Hematopoietic multipotent progenitor cell (in vitro differentiated cells): ENCODE data around the gene TRIP11. TPM values are rescaled to one million over a fixed set of nuclear protein-coding genes. Genes with fewer than 3 reads are reported as not detected.

Experiments used
- DNase-seq, 3 donors: peaks; one replicate each; pipeline ENCODE4 v3.0.0-alpha.2; 2011 to 2015; ENCODE audit warnings: low read depth in 2 of 3, low spot score in 2 of 3
- total RNA-seq: library from RNA; depleted of rRNA; stranded (reverse); fragments of >200 nt; gene quantifications from one replicate; pipeline ENCODE4 v1.2.3, GENCODE V29; 2012

The TRIP11 gene
- total RNA-seq, 1 donor, result 16.2 TPM

DNA sequence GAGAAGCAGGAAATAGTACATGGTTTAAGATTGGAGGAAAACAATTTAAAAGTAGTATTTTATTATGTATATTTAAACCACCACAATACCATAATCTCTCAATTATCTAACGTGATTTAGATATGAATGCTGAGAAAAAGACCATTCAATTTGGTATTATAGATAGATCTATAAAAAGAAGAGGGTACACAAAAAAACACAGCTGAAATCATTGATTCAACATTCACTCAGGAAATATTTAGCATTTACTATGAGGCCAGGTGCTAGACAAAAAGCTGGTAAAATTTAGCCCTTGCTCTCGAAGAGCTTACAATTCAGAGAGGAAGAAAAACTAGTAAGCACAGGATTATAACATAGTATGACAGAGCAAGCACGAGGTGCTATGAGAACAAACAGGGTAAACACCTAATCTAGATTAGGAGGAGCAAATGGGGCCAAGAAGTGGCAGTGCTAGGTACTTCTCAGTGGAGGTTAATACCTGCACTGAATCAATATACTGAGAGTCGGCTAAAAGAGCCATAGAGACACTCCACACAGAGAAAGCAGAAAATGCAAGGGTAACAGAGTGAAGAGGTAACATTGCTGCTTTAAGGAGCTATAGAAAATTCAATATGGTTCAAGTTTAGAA lies 27.6 kb downstream of the TRIP11 start:
- DNase-seq, result no peak

DNA sequence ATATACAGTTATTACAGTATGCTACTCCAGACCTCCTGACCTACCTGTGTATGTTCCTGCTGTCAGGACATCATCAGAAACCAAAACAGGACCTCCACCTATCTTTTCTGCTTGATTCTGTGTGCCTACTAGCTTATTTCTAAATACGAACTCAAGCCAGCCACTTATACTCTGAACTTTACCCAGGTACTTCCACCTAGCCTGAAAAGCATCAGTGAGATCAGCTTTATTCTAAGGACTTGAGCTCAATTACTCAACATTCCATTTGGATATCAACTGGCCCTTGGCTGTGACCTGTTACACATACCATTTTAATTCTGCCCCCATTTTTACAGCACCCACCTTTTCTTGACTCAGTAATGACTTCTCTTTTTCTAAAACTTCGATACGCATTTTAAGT lies 29.2 kb downstream of the TRIP11 start:
- no peak for DNase-seq

DNA sequence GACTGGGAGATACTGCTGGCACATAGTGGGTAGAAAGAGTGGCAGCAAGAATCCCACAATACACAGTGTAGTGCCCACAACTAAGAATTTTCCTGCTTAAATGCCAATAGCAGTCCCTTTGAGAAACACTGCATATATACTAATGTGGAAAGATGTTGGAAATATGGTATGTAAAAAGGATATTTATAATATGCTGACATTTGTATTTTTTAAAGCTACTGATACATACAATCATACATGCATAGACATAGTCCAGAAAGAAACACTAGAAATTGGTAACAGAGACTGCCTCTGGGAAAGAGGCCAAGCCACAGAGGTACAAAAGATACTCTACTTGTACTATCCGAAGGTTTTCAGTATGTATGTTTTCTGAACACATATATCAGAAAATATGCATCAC lies 30.3 kb downstream of the TRIP11 start:
- DNase-seq, result no peak

DNA sequence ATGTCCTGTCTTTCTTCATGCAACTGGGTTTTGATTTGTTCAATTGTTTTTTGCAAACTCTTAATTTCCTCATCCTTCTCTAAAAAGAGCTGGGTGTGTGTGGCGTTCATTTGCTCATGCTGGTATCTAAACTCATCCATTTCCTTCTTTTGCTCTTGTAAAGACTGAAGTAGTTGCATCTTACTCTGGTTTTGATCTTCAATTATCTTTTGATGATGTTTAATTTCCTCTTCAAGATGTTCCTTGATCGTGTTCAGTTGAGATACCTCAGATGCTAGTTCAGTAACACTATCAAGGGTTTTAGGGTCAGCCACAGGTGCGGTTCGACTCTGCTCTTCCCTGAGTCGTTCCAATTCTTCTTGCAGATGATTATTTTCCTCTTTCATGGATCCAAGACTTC lies 34.8 kb downstream of the TRIP11 start:
- no peak for DNase-seq

- no peak for DNase-seq
These were observed 35.8 kb downstream of the TRIP11 start for GRCh38 chr14:92004062-92004461.

DNA sequence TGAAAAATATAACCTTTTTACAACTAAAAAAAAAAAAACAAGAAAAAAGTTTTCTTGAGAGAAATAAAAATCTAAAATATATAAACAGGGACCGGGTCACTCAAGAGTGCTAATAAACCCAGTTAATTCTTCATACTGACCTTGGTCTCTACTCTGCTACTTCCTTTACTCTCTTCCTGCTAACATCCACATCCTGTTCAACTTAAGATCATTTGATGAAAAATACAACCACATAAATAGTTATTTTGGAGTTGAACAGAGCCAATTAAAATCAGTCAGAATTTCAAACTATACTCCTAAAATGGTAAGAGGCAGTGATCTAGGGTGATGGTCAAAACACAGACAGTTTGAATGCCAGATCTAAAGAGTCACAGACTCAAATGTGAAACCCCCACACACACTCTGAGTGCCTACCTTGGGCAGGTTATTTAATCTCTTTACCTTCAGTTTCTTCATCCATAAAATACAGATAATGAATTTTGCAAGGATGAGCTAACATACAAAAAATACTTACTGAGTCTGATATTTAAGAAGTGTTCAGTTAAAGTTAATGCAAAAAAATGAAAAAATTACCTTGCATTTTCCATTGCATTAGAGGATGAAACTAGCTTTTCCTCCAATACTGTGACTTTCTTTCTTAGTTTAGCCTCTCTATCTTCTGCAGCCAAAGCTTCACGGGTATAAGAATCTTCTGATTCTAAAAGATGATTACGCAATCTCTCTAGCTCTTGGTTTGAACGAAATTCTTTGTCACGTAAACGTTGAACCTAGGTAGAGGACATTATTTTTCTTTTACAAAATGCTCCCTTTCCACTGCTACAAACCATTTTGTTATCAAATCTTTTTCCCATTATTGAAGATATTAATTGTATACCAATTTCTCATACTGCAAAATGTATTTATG lies 40.9 kb downstream of the TRIP11 start:
- DNase-seq, result no peak

GRCh38 chr14:91997492-91997891 lies 42.4 kb downstream of the TRIP11 start:
- peak in 2 of 3 donors; percentile 43 to 55 for DNase-seq

DNA sequence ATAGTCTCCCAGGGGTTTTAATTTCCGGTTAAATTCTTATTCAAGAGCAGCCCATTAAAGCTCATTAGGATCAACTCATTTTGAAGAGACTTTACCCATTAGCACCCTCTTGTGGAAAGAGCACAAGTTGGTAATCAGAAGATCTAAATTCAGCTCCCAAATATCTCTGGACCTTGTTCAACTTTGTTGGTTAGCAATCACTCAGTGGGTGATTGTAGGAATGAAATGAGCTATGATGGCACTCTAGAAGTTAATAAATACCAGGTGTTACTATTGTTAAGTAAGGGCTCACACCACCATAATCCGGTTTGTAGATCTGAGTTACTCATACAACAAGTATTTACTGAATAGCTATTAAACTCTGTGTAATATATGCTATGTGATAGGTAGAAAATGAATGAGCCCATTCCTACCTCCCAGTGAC lies 42.9 kb downstream of the TRIP11 start:
- DNase-seq, result peak in 2 of 3 donors; percentile 58 to 75

DNA sequence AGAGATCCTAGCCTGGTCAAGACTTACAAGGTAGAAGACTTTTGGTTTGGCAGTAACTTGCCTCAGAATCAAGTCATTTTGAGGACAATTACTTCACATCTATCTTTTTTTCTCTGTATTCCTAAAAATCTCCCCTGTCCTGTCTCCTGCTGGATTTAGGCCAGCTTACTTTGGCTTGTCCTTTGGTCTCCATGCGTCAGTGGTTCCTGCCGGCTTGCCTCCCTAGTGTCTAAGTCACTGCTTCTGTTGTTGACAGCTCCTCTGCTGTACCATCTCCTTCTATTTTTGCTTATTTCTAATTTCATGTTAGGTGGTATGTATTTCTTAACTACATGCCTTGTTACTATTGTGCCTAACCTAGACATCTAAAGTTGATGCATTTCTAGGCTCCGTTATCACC lies 52.7 kb downstream of the TRIP11 start:
- DNase-seq, result no peak

DNA sequence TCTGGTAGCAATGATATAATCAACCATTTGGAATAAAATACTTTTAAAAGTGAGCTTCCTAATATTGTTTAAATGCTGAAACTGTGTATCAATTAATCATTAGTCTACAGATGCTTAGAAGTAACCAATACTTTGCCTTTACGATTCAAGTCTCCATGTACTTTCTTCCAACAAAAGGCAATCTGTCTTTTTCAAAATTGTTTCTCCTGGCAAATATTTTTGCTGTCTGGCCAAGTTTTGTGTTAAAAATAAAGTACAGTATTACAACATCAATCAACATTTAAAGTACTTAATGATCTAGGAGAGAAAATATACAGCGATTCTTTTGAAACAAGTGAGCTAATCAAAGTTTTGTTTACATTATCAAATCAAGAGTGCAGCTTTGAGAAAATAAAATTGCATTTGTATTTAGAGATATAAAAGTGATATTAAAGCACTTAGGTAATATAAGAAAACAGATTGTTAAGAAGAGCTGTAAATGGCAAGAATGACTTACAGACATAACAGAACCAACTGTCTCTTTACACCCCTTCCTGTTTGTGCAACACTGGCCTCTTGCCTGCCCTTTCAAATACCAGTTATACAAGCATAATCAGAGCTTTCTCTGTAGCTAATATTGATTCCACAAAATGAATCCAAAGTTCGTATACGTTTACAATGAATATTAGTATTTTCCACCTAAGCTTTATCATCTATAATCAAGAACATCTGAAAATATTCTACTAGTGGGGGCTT lies 54.2 kb downstream of the TRIP11 start:
- DNase-seq, result peak in 1 of 3 donors; percentile 29

DNA sequence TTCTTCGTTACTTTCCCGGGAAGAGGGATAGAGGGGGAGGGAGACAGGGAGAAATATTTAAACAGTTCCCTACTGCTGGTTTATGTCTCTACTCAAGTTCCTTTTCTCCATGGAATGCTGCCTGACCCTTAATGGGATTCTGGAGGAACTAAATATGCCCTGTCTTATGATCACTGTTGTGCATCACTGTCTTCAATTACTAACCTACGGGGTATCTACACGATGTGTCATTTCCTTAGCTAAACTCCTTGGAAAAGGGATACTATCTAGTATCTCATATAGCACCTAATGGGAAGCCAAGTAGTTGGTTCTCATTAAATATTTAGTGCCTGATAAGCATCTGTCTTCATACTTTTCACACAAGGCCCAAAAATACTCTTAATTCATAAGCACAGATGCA lies 54.9 kb downstream of the TRIP11 start:
- DNase-seq, result no peak

GRCh38 chr14:91983588-91983987 lies 56.3 kb downstream of the TRIP11 start:
- no peak for DNase-seq

GRCh38 chr14:91980157-91980556 lies 59.7 kb downstream of the TRIP11 start:
- DNase-seq, result peak in 2 of 3 donors; percentile 54 to 65

- no peak for DNase-seq
These were observed 62.0 kb downstream of the TRIP11 start for GRCh38 chr14:91977884-91978283.

DNA sequence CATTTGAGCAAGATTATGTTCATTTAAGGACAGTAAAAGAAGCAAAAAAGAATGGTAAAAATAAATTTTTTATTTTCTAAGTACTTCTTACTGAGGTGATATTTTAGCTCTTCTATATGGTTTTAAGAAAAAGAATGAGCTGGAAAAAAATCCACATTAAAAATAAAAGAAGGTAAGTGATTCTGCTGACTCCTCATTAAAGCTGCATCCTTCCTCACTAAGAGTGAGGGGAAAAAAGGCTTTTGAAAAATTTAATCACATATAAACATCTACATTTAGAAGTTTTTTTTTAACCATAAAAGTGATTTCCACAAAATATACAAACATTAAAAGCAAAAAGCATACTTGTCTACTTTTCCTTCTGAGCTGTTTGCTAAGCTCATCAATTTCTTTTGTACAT lies 64.1 kb downstream of the TRIP11 start:
- DNase-seq, result no peak

DNA sequence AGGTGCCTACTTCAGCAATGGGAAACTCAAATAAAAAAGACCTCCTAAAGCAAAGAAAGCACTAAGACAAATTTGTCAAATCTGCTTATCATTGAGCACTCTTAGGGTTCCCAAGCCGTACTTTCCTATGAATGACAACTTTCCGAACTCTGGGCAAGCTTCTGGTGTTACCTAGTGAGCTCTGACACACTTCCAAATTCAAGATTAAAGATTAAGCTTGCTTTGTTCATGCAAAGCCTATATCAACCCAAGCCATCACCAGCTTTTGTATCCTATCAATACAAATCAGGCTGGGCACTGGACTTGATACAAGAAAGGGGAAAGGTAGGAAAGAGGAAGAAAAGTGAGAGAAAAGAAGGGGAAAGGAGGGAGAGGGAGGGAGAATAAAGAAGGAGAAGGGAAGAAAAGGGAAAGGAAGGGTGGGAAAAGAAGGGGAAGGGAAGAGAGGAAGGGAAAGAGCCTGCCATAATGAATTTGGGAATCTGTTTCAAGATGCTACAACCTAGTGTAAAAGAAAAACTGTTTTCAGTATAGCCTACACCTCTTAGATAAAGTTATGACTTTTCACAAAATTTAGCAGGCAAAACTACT lies 68.6 kb downstream of the TRIP11 start:
- DNase-seq, result no peak

GRCh38 chr14:91968280-91968679 lies 71.6 kb downstream of the TRIP11 start:
- peak in 1 of 3 donors; percentile 30 for DNase-seq

DNA sequence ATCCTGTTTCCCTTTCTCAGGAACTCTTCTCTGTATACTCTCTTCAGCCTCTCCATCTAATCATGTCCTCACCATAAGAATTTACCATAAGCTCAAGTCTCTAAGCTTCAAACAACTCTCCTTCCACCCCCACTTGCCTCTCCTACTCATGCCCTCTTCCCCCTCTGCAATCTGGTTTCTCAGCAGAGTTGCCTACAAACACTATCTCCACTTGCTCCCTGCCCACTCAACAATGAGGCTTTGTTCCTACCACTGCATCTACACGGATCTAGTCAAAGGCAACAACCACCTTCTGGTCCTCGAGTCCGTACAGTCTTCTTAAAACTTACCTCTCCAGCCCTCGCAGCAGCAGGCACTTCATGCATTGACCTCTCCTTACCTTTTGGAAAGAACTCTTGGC lies 75.1 kb downstream of the TRIP11 start:
- no peak for DNase-seq

- DNase-seq, result no peak
These were observed 75.8 kb downstream of the TRIP11 start for GRCh38 chr14:91964011-91964410.

DNA sequence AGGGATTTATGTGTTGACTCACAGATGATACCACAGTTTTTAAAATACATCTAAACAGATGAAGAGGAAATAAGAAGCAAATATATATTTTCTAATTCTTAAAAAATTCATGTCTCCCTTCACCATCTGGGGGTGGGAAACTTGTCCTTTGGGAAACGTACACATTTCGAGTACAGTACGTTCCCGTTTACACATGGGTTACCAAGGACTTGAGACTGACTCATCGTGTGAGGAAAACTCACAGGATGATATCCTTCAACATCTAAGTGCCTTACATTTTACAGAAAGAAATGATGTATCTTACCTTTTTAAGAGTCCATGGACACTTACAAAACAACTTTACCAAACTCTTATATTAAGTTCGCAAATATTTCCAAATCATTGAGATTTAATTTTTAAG lies 76.4 kb downstream of the TRIP11 start:
- no peak for DNase-seq
